Left kidney (tissue), 8 donors: ENCODE data around the gene CLPX. TPM values are rescaled to one million over a fixed set of nuclear protein-coding genes. Genes with fewer than 3 reads are reported as not detected.
"Not testable (repeated sequence)": the region's sequence is repeated elsewhere in the genome, so short reads cannot be mapped to it uniquely, and the experiment has no call there.

Source experiments
- DNase-seq: peaks from one replicate; pipeline ENCODE4 v3.0.0-alpha.2; 2013
- long read RNA-seq, 8 donors: transcript quantifications; one replicate each; lab custom pipeline, GENCODE V29; 2026
- polyA plus RNA-seq: library from polyadenylated mRNA; unstranded; fragments of 120-200 nt; gene quantifications from one replicate; pipeline ENCODE4 v1.2.1, GENCODE V29; 2013; ENCODE audit not compliant: insufficient read length

The CLPX gene
- polyA plus RNA-seq, result 76.1 TPM
- long read RNA-seq, donor 1, full-length matches to known transcripts, result 8 of 21 reads
- long read RNA-seq, donor 1, partial matches to known transcripts, result 13 of 21 reads
- long read RNA-seq, donor 1, other reads (novel, unspliced or antisense), result 0 of 21 reads
- long read RNA-seq, donor 2, full-length matches to known transcripts, result 7 of 17 reads
- long read RNA-seq, donor 2, partial matches to known transcripts, result 10 of 17 reads
- long read RNA-seq, donor 2, other reads (novel, unspliced or antisense), result 0 of 17 reads
- long read RNA-seq, donor 3, full-length matches to known transcripts, result 2 of 7 reads
- long read RNA-seq, donor 3, partial matches to known transcripts, result 5 of 7 reads
- long read RNA-seq, donor 3, other reads (novel, unspliced or antisense), result 0 of 7 reads
- long read RNA-seq, donor 4, result 0 reads
- long read RNA-seq, donor 5, full-length matches to known transcripts, result 5 of 10 reads
- long read RNA-seq, donor 5, partial matches to known transcripts, result 5 of 10 reads
- long read RNA-seq, donor 5, other reads (novel, unspliced or antisense), result 0 of 10 reads
- long read RNA-seq, donor 6, full-length matches to known transcripts, result 6 of 11 reads
- long read RNA-seq, donor 6, partial matches to known transcripts, result 5 of 11 reads
- long read RNA-seq, donor 6, other reads (novel, unspliced or antisense), result 0 of 11 reads
- long read RNA-seq, donor 7, full-length matches to known transcripts, result 5 of 10 reads
- long read RNA-seq, donor 7, partial matches to known transcripts, result 5 of 10 reads
- long read RNA-seq, donor 7, other reads (novel, unspliced or antisense), result 0 of 10 reads
- long read RNA-seq, donor 8, full-length matches to known transcripts, result 5 of 5 reads
- long read RNA-seq, donor 8, partial matches to known transcripts, result 0 of 5 reads
- long read RNA-seq, donor 8, other reads (novel, unspliced or antisense), result 0 of 5 reads

DNA sequence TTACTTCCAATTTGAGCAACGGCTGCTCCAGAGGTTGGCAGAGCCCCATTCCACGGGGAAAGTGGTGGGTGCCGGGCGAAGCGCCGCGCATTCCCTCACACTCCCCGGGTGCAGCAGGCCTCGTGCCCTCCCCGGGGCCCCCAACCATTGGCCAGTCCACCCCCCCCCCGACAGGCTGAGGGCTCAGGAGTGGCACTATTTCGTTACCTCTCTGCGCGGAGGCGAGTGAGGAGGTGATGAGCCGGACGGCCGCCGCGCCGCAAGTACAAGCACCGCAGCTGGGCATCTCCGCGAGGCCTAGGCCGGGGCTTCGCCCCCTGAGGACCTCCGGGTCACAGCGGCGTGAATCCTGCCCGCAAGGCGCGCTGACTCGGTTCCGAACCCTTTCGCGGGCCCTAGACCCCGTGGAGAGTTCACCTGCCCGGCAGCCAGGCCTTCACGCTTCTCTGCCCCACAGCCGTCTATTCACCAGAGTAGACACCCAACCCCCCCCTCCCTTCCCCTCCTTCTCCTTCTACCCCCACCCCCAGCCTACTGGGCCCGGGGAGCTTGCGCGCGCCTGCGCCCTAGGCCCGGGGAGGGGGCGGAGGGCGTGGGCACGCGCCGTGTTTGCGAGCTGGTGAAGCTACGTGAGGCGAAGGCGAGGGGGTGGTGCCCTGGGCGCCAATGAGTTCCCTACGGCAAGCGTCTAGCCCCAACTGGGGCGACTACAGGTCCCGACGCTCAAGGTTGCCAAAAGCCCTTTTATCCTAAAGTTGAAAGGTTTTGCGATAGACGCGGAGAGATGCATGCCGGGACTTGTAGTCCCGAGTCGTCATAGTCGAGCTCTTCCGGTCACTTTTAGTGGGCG lies at the start of gene CLPX:
CLPX (minus strand) TSS at position 475 of the 850 bp plus-strand sequence; CDS start at position 286, 189 bp downstream.
- peak; percentile 92 for DNase-seq

GRCh38 chr15:65233696-65234095 lies 48.6 kb upstream of the CLPX start:
- no peak for DNase-seq

DNA sequence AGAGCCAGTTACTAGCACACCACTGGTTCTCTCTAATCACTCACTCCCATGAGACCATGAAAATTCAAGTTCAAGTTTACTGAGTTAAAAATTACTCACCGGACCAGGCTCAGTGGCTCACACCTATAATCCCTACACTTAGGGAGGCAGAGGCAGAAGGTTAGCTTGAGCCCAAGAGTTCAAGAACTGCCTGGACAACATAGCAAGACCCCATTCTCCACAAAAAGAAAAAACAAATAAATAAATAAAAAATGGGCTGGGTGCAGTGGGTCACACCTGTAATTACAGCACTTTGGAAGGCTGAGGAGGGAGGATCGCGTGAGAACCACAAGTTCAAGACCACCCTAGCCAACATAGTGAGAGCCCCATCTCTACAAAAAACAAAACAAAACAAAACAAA lies 47.4 kb upstream of the CLPX start:
- DNase-seq, result no peak

GRCh38 chr15:65231306-65231705 lies 46.2 kb upstream of the CLPX start:
- no peak for DNase-seq

- not testable (repeated sequence) for DNase-seq
Observed at GRCh38 chr15:65226901-65227300, 41.8 kb upstream of the CLPX start.

DNA sequence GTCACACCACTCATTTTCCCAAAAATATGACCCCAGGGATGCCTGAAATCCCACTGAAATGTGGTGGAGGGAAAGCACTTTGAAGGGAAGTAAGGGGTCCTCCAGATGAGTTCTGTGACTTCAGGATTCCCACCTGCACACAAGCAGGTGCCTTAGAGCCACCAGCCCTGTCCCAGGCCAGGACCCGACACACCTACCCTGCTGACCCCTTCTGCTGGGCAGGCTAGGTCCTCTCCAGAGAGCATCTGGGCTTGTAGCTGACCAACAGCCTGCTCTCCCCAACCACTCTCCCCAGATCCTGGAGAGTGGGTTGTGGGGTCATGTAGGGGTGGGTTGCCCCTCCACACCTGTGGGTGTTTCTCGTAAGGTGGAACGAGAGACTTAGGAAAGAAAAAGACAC lies 41.1 kb upstream of the CLPX start:
- DNase-seq, result no peak

- DNase-seq, result no peak
Observed at GRCh38 chr15:65223996-65224395, 38.9 kb upstream of the CLPX start.

DNA sequence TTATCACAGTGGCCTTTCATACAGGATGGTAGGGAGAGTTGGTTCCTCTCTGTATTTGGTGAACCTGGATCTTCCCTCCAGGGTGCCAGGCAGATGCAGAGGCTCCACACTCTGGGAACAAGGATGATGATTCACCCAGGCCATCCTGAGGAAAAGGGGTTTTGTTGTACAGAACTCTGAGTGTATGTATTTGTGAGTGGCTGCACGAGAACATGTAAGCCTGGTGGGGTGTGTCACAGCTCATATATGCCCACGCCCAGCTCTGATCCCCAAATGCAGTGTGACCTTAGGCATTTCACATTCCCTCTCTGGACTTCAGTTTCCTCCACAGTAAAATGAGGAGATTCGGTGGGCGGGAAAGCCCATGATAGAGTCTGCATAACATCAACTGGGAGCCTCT lies 37.7 kb upstream of the CLPX start:
- DNase-seq, result no peak

GRCh38 chr15:65221697-65222096 lies 36.6 kb upstream of the CLPX start:
- no peak for DNase-seq

DNA sequence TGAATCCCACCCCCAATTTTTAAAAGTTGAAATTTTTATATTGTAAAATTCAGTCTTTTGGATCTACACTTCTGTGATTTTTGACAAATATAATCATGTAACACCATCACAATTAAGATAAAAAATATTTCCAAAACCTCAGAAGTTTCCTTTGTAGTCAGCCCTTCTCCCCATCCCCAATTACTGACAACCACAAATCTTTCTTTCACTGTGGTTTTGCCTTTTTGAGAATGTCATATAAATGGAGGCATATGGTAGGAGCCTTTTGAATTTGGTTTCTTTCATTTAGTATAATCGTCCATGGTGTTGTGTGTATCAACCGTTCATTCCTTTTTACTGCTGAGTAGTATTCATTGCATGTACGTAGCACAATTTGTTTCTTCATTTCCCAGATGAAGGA lies 34.0 kb upstream of the CLPX start:
- DNase-seq, result no peak

- DNase-seq, result no peak
Observed at GRCh38 chr15:65217526-65218482, 32.7 kb upstream of the CLPX start.

DNA sequence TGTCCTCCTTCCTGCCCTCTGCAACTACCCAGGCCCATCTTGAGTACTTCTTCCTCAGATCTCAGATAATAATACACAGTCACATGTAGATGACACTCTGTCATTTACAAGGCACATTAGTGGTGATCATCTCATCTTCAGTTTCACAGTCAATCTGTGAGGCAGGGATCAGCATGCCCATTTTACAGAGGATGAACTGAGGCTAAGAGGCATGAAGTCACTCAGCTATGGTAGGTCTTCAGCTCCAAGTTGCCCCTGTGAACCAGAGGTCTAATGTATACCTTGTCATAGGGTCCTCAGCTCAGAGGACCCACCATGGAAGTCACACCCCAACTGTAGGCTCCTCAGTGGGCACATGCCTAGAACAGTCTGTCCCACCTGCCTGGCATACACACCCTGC lies 30.4 kb upstream of the CLPX start:
- DNase-seq, result no peak

DNA sequence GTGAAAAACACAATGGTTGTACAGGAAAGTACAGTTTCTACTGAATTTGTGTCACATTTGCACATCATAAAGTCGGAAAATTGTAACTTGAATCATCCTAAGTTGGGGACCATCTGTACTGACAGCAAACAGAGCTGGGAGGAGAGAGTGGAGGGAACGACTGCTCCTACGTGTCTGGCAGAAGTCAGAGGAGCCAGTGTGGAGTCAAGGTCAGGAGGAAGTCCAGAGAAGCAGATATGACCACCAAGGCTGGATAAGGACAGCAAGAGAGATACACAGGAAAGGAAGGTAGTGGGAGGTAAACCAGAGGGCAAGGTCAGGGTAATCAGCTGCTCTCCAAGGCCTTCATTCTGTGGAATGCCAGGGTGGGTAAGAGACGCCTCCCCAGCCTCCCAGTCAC lies 28.9 kb upstream of the CLPX start:
- DNase-seq, result no peak

GRCh38 chr15:65213241-65213640 lies 28.1 kb upstream of the CLPX start:
- DNase-seq, result no peak

DNA sequence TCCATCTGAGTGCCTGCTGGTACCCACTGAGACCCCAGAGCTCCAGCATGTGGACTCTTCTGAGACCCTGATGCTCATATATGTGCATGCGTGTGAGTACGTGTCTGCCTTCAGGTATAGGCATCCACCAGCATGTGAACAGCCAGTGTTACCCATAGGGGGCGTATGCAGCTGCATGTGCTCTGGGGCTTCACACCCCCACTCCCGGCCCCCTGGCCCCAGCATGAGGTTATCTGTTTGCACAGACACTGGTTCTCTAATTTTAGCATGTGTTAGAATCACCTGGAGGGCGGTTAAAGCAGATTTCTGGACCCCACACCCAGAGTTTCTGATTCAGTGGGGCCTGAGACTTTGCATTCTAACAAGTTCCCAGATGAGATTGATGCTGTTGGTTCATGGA lies 27.0 kb upstream of the CLPX start:
- no peak for DNase-seq

GRCh38 chr15:65211482-65211982 lies 26.4 kb upstream of the CLPX start:
- DNase-seq, result peak; percentile 76

- no peak for DNase-seq
Observed at GRCh38 chr15:65210770-65211481, 25.8 kb upstream of the CLPX start, which contains the start of gene CILP. TSS of gene CILP (minus strand) at chr15:65211473. CDS start at chr15:65209755, 1,718 bp downstream.

- no peak for DNase-seq
Observed at GRCh38 chr15:65209701-65210643, 24.8 kb upstream of the CLPX start.

- DNase-seq, result no peak
Observed at GRCh38 chr15:65208647-65209046, 23.5 kb upstream of the CLPX start.
